Measurements from ENCODE around the gene COL1A1.

COL1A1 gene

DNA sequence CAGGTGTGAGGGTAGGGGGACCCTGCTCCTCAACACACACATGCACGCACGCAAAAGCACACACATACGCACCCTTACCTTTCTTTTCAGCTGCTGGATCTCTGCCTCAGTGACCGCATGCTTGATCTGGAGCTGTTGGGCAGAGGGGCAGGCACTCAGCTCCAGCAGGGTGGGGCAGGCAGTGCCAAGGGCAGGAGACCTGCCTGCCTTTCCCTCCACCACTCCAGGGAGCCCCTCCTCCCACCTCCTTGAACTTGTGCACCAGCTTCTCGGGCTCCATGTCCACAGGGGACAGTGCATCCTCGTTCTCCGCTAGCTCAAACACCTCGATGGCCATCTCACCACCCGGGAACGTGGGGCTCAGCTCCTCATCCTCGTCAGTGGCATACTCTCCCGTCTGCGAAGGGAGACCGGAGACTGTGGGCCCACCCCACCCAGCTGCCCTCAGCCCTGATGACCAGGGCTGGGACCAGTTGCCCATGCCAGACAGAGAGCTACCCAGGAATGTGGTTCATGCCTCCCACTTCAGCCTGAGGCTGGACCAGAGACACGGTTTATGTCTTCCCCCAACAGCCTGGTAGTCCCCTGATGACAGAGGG lies 62.1 kb downstream of the COL1A1 start:
- DNase-seq: no peak

DNA sequence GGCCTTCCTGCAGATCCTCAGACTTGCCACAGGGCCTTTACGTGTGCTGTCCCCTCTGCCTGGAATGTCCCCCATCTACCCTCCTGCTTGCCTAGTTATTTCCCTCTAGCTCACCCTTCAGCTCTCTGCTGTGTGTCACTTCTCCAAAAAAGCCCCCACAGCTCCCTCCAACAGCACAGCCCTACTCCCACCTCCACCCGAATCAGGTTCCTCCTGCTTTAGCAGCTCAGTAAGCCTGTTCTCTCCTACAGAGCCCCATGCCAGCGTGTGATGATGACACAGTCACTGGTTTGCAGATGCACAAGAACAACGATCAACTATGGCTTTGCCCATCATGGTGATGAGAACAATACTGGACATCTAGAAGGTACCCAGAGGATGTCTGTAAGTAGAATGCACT lies 64.4 kb downstream of the COL1A1 start:
- no peak for DNase-seq

DNA sequence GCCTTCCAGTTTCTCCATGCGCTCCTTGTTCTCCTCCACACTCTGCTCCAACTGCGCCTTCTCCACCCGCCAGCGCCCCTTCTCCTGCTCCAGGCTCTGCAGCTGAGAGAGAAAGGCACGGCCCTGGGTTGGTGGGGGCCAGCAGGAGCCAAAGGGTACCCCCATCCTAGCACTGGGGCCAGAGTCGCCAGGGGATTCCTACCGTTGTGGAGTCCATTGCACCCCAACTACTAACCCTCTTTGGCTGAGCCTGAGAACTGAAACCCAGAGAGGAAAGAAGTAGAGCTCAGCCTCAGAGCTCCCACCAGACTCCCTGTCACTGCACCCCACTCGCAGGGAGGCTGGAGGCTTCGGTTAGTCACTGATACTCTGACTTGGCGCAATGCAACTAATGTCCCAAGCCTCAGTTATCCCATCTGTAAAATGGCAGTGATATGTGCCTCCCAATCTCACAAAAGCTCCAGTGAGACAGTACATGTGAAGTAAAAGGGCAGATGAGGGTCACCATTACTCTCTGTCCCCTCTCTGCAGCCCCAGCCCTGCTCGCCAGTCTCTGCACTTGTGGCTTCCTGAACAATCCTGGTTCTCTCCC lies 65.2 kb downstream of the COL1A1 start:
- DNase-seq: no peak

DNA sequence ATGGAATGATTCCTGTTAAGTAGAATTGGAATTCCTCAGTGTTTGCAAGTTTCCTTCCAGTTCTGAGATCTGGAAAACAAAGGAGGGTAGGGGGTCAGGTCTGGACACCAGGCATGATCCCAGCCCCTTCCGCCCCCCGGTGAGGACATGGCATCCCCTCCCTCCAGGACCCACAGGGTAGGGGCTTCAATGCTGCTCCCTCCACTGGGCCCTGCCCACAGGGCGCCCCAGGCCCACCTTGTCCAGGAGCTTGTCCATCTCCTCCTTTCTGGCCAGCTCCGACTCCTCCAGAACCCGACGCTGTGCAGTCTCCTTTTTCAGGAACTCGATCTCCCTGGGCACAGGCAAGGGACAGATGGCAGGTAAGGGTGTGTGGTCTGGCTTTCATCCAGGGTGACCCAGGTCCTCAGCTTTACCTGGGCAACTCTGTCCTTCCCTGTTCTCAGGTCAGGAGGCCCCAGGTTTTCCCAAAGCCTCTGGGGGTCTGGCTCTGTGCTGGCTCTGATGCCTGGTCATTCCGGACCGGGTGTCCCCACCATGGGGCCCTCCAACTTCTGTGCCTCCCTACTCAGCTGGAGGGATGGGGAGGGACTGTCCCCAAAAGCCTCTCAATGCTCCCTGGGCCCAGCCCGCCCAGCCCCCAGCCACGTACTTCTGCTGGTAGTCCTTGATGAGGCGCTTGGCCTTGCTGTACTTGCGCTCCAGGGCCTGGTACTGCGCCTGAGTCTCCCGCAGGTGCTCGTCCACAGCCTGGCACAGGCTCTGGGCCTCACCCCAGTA lies 65.9 kb downstream of the COL1A1 start:
- no peak for DNase-seq

DNA sequence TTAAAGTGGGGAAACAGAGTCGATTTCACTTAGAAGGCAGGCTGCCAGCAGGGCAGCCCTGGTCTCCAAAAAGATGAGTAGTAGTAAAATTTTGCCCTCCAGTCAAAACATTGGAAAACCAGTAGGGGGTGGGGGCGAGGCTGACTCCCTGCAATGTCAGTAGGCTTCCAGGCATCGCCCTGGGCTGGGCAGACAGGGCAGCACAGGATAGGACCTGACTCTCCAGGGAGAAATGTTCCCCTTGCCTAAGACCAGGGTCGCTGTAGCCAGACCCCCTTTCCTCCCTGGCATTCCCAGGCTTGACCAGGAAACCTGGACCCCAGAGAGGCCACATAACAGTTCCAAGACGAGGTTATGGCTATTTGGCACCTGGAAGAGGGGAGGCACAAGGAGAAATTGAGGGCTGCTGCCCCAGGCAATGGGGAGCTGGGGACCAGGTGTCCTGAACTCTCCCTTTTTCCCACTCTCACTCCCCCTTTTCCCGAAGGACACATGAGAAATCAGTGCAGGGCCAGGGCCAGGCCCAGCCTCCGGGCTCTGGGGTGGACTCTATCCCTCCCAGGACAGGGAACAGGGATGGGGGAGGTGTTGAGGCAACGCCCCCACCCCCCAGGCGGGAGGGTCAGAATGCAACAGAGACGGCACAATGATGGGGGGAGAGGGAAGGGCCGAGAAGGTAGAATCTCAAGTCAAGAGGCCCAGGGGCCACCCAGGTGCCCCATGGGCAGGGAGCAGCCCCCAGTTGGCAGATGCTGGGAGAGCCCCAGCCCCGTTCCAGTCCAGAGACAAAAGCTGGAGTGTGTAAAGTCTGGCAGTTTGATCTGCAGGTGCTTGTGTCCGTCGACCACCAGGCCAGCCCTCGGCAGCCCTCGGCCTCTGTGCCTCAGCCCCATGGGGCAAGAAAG lies 67.0 kb downstream of the COL1A1 start:
- DNase-seq: no peak

DNA sequence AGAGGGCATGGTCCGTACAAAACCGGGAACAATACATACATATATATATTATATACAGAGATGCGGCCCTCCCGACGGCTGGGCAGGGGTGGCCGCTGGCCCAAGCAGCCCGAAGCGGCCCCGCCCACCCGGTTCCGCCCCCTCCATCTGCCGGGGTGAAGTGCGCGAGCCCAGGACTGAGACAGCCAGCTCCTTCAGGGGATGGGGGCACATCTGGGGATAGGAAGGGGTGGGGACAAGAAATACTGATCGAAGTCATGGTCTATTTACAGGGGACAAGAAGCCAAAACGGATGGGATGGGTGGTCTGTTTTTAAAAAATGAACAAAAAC lies 67.7 kb downstream of the COL1A1 start:
- no peak for DNase-seq
